Hematopoietic multipotent progenitor cell (in vitro differentiated cells): ENCODE data around the gene MAPKAPK3. TPM values are rescaled to one million over a fixed set of nuclear protein-coding genes. Genes with fewer than 3 reads are reported as not detected.
A peak's percentile ranks its signal among the peaks of the same experiment; 100 is the strongest.

ENCODE experiments used
- DNase-seq, 3 donors: peaks; one replicate each; pipeline ENCODE4 v3.0.0-alpha.2; 2011 to 2015; ENCODE audit warnings: low read depth in 2 of 3, low spot score in 2 of 3
- total RNA-seq: library from RNA; depleted of rRNA; stranded (reverse); fragments of >200 nt; gene quantifications from one replicate; pipeline ENCODE4 v1.2.3, GENCODE V29; 2012

Gene MAPKAPK3
- total RNA-seq, 1 donor: 263 TPM

GRCh38 chr3:50607271-50608091 is 9.5 kb upstream of the MAPKAPK3 start:
- DNase-seq: no peak

- no peak for DNase-seq
Measured at GRCh38 chr3:50608278-50608677, 8.7 kb upstream of the MAPKAPK3 start.

DNA sequence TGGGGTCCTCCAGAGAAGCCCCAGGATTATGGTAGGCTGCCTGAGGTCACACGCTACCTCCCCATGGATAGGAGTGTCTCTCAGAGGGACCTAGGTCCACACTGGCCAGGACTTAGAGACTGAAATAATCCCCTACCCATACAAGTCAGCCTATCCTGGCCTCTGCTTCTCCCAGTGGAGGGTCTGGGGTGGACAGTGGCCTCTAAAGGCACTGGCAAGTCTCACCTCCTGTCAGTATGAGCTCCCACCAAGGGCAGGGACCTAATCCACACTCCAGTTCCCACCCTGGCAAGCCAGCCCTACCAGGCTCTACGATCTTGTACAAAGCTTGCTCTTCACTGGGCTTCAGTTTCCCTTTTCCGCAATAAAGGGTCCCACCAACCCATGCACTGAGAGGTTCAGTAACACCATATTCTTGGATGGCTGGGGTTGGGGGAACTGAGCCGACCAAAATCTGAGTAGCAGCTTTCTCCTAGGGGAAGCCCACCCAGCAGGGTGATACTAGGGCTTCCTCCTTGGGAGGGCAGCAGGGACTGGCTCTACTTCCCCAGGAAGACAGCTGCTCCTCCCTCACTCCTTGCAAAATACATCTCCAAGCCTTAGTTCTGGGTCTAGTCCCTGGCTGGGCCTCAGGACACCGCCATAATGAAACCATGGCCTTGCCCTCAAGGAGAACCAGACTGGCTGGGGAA is 7.7 kb upstream of the MAPKAPK3 start:
- no peak for DNase-seq

DNA sequence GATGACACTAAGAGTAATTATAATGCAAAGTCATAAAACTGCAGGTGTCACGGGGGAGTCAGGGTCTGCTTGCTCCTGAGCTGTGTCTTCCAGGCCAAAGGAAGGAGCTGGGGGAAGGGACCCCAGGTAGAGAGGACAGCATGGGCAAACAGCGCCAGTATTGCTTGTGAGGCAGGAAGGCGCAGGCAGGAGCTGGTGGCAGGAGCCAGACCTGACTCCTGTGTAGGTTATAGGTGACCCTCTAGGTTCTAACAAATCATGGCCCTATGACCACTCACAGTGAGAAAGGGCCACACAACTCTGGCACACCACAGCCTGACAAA is 7.2 kb upstream of the MAPKAPK3 start:
- DNase-seq: no peak

- no peak for DNase-seq
Measured at GRCh38 chr3:50610181-50610971, 6.6 kb upstream of the MAPKAPK3 start.

DNA sequence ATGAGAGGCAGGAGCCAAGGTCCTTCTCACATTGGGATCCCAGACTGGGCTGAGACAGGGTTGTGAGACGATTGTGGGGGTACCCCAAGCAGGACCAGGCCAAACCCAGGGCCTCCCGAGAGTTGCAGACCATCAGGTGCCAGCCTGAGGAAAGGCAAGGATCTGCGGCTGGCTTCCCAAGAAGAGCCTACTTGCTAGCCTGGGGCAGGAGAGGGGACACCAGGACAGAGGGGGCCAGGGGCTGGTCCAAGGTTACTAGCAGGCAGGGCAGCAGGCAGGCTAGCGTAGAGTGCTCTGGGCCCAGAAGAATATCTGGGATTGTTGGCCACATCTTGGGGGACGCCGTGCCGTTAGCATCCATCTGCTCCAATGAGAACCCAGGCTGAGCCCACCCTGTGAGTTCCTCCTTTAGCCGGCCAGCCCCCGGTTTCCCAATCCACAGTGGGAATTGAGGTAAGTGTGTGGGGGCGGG is 5.9 kb upstream of the MAPKAPK3 start:
- DNase-seq: peak in 1 of 3 donors; percentile 23

DNA sequence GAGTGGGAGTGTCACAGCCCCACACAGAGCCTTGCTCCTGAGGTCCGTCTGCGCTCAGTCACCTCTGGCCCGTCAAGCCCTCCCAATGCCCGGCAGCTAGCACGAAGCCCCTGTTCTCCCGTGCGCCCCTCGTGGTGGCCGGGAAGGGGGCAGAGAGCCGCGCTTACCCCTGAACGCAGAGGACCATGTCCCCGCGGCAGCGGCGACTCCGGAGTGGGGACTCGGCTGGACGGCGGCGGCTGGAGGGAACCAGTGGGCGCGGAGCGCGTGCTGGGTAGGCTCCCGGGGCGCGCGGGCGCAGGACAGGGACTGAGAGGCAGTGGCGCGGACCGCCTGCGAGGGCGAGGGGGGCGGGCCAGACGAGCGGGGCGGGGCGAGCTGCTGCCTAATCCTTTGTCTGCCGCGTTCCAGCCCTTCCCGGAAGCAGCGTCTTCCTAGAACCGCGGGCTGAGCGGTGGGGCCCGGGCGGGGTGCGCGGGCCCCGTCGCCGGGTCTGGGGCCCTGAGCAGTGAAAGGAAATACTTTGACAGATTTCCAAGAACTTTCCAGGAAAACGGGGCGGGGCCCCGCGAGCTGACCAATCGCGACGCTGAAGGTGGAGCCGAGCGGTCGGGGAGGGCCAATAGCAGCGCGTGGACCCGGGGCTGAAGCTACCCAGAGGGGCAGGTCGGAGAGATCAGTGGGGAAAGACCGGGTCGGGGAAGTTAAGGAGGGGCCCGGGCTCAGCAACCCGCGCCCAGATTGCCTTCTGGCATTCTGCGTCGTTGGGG is 5.3 kb upstream of the MAPKAPK3 start, which contains the start of gene CISH:
TSS of gene CISH (minus strand) at position 311 of the 770 bp plus-strand sequence. CDS start at position 187, 124 bp downstream.
- peak; percentile 77 to 93 (median 90) for DNase-seq

DNA sequence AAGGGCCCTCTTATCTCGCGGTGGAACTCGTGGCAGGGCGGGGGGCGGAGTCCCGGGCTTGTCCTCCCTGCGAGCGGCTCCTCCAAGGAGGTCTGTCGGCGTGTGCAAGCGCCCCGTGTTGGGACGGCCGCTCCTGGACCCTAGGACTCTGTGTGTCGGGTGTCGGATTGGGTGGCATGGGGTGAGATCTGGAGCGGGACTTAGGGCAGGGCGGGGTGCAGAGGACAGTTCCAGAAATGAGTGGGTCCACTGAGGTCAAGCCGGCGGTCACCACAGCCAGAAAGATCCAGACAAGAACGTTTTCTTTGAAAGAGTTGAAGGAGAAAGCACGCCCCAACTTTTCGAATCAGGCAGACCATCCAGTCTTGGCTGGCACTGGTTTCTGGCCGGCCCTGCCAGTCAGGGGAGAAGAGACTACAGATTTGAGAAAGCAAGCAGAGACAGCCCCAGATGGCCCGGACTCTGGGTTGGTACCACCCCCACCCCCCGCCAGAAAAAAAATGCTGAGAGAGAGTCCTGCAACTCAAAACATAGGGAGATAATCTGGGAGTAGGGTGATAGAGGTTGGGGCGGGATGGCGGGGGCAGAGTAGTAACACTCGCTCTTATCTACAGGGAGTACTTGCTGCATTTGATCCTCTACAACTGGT is 4.6 kb upstream of the MAPKAPK3 start:
- no peak for DNase-seq

DNA sequence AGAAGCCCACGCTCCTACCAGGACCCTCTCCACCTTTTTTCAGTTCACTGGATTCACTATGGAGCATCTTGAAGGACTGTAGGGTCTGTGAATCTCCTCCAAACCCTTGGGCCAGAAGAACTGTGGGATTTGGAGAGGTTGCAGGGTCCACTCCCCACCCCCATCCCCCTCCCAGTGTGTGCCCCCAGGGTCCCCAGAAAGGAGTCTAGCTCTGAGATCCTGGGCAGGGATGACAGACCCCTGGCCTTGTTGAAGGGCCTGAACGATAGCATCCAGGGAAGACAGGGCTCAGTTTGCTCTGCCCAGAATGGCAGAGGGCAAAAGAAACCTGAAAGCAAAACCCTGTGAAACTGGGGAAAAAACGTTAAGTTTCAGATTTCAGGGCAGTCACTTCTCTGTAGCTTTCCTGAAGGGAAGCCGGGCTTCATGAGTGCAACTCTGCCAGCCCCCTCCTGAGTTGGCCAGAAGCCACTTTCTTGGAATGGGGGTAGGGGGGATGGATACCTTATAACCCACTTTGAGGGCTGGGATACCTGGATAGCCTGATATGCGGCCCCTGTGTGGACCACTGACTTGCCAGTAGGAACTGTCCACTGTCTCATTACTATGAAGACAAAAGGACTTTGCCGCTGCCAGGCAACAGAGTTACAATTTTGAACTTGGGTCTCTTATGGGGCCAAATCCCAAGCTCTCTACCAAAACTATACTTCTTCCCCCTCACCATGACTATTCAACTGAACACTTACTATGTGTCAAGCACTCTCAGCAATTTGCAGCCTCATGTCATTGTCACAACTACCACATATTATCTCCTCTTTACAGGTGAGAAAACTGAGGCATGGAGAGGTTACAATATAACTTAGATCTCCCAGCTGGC is 3.7 kb upstream of the MAPKAPK3 start:
- no peak for DNase-seq

GRCh38 chr3:50615190-50615589 is 1.8 kb upstream of the MAPKAPK3 start:
- DNase-seq: no peak

DNA sequence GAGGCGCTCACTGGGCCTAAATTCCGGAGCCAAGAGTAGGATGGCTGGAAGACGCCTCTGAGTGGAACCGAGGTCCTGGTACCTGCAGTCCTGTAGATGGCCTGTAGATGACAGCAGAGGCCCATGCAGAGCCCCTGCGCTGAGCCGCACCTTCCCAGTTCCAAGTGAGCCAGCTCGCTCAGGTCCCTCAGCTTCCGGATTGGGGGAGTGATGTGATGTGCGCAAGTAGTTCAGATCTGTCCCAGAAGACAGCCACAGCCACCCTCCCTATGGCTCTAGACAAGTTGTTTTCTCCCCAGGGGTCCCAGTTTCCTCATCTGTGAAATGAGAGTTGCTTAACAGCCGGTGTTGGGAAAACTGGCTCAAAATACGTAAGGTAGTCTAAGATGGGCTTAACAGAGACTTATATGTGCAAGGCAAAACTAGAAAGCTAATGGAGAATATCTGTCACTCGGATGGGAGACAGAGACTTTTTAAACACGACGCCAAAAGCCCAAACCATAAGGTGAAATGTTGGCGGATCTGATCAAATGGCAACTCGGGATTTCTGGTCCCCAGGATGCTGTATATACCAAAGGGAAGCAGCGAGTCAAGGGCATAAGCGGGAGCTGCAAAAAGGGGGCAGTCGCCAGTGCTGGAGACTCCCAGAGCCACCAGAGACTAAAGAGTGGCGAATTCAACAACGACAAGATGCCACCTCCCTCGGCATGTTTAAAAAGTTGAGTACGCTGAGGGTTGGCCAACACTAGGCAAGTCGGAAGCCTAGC is 765 bp upstream of the MAPKAPK3 start:
- peak; percentile 59 to 85 (median 80) for DNase-seq

DNA sequence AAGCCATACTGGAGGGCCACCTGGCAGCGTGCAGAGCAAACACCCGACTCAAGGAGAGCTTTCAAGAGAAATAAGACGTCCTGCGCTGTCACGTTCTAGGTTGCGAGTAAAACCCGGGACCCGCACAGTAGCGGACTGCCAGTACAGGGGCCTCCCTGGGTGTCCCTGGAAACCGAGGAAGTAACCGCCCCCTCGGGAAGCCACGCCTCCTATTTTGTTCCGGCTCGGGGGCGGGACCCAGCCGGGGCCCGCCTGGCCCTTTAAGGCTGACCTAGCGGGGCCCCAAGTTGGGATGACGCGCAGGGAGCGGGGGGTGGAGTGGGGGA is 218 bp upstream of the MAPKAPK3 start:
- peak; percentile 86 to 97 (median 93) for DNase-seq

GRCh38 chr3:50617911-50618481 is 1.0 kb downstream of the MAPKAPK3 start:
- no peak for DNase-seq

DNA sequence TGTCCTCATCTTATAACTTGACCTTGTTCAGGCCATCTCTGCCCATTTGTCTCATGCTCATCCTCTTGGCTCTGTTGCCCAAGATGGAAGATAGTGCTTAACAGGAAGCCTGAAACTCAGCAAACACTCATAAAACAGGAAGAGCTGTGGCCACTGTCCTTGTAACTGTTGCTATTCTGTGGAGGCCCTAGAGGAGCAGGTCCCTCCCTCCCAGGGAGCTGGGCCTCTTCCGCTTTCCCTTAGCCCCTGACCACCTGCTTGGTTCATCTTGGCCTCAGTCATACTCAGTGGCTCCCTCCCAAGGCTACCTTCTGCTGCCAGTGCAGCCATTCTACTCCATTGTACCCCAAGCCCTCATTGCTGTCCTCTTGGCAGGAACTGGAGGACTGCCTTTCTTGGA is 3.5 kb downstream of the MAPKAPK3 start:
- peak in 2 of 3 donors; percentile 58 to 87 for DNase-seq

GRCh38 chr3:50620820-50621219 is 3.9 kb downstream of the MAPKAPK3 start:
- DNase-seq: no peak

GRCh38 chr3:50622881-50623280 is 5.9 kb downstream of the MAPKAPK3 start:
- no peak for DNase-seq

- DNase-seq: peak in 2 of 3 donors; percentile 41 to 61
Measured at GRCh38 chr3:50623840-50624474, 7.0 kb downstream of the MAPKAPK3 start.
